HL-60 (cell line): ENCODE data around the gene WASL.

ENCODE experiments used
- DNase-seq, 2 experiments: peaks; one replicate each; pipeline ENCODE4 v3.0.0-alpha.2; 2010 to 2020; ENCODE audit warnings: low read depth in 1 of 2, low spot score in 1 of 2
- H3K27ac ChIP-seq: fragments of 250-450 bp; sonication (Bioruptor Pico); replicated peaks from 2 replicates; pipeline ENCODE4 v1.5.1; 2020; ENCODE audit warnings: mild to moderate bottlenecking, moderate library complexity
- H3K27me3 ChIP-seq: fragments of 250-450 bp; sonication (Bioruptor Pico); 2 replicates; pipeline ENCODE4 v1.5.1; 2021; ENCODE audit warnings: mild to moderate bottlenecking, moderate library complexity; ENCODE audit not compliant: insufficient read depth, poor library complexity, severe bottlenecking
- H3K4me3 ChIP-seq: replicated peaks from 2 replicates; pipeline ENCODE4 v1.5.1; 2011; ENCODE audit warnings: mild to moderate bottlenecking, control low read depth, low read length; ENCODE audit not compliant: insufficient read depth
- CTCF ChIP-seq: IDR thresholded peaks from one replicate; pipeline ENCODE4 v1.5.1; 2011; ENCODE audit warnings: low read length, control low read depth, inconsistent platforms; ENCODE audit not compliant: insufficient read depth
- GABPA ChIP-seq: IDR thresholded peaks from 2 replicates; pipeline ENCODE4 v1.6.1; 2012; ENCODE audit warnings: low read depth
- POLR2AphosphoS5 ChIP-seq: IDR thresholded peaks from 2 replicates; pipeline ENCODE4 v1.6.1; 2012; ENCODE audit warnings: low read depth
- REST ChIP-seq: IDR thresholded peaks from 2 replicates; pipeline ENCODE4 v1.6.1; 2012; ENCODE audit warnings: low read depth; ENCODE audit not compliant: insufficient replicate concordance
- SPI1 ChIP-seq: IDR thresholded peaks from 2 replicates; pipeline ENCODE4 v1.6.1; 2012; ENCODE audit warnings: low read depth, mild to moderate bottlenecking, borderline replicate concordance

Gene WASL

GRCh38 chr7:123709525-123709924 lies 39.3 kb downstream of the WASL start:
- Histone ChIP-seq H3K27me3 (no peaks in the 10 kb centered on the region), H3K4me3 (no peak overlapping the region), H3K27ac (no peak overlapping the region)
- no peak for TF ChIP-seq POLR2AphosphoS5
- no peak for TF ChIP-seq CTCF
- no peak for TF ChIP-seq GABPA
- TF ChIP-seq REST: no peak
- no peak for TF ChIP-seq SPI1
- DNase-seq: no peak

- H3K27ac ChIP-seq: no peak overlapping the region
- DNase-seq: no peak
- no peak overlapping the region for H3K4me3 ChIP-seq
- no peak for TF ChIP-seq REST
- no peak for TF ChIP-seq SPI1
- no peak for TF ChIP-seq POLR2AphosphoS5
- TF ChIP-seq GABPA: no peak
- no peak for TF ChIP-seq CTCF
- no peaks in the 10 kb centered on the region for H3K27me3 ChIP-seq
Observed at GRCh38 chr7:123705211-123705901, 43.4 kb downstream of the WASL start.

- no peak overlapping the region for H3K27ac ChIP-seq
- H3K4me3 ChIP-seq: no peak overlapping the region
- H3K27me3 ChIP-seq: no peaks in the 10 kb centered on the region
- no peak for DNase-seq
- no peak for TF ChIP-seq CTCF
- TF ChIP-seq REST: no peak
- no peak for TF ChIP-seq GABPA
- TF ChIP-seq POLR2AphosphoS5: no peak
- no peak for TF ChIP-seq SPI1
Observed at GRCh38 chr7:123695944-123696677, 52.7 kb downstream of the WASL start.
